HCT116 (cell line): ENCODE measurements around the gene DHX34. TPM values are rescaled to one million over a fixed set of nuclear protein-coding genes. Genes with fewer than 3 reads are reported as not detected.

Experiments used
- ATAC-seq: fragments of 200-7000 bp; cut with Tn5 transposase; 2 replicates; pipeline ENCODE4 v1.9.1; 2020; ENCODE audit warnings: mild to moderate bottlenecking, moderate library complexity
- BruUV-seq: library from RNA; stranded (reverse); fragments of 400-500 nt; replicated peaks from 2 replicates; lab custom pipeline; 2021; lab: Mats Ljungman, UMichigan
- CTCF ChIA-PET: fragments of 300-600 bp; sonication (Branson Sonifier 250); formaldehyde crosslinking; loops from one replicate; lab custom pipeline; 2021; ENCODE audit warnings: antibody characterized with exemption; lab: Charles Lee
- POLR2A ChIA-PET: fragments of 300-600, 350-600 bp; sonication (Branson Sonifier 250); formaldehyde crosslinking; loops from one replicate; lab custom pipeline; 2021; ENCODE audit warnings: antibody characterized with exemption; lab: Charles Lee
- RAD21 ChIA-PET, 2 experiments: fragments of 300-600 bp; sonication (Branson Sonifier 250); formaldehyde crosslinking; loops; one replicate each; lab custom pipeline; 2023; ENCODE audit warnings: low total read pairs in 2 of 2; ENCODE audit not compliant: uncharacterized antibody in 2 of 2, unreplicated experiment in 2 of 2, low non-redundant PET in 1 of 2; lab: Charles Lee
- DNase-seq: peaks from one replicate; pipeline ENCODE4 v3.0.0-alpha.2; 2010; ENCODE audit warnings: low read depth, low spot score
- H2AFZ ChIP-seq: fragments of 200-600 bp; shearing (Covaris generic), sonication (generic); 2 replicates; pipeline ENCODE4 v1.6.1; 2017; ENCODE audit warnings: low read depth, mixed run types, mixed read lengths, antibody characterized with exemption, low read length; ENCODE audit not compliant: poor library complexity, severe bottlenecking
- H3K27ac ChIP-seq: 2 replicates; pipeline ENCODE4 v1.5.1; 2012; ENCODE audit warnings: low read depth, low read length
- H3K27me3 ChIP-seq: fragments of 200-600 bp; sonication (generic); 2 replicates; pipeline ENCODE4 v1.6.1; 2016; ENCODE audit warnings: mixed run types, low read length, mixed read lengths; ENCODE audit not compliant: insufficient read depth
- H3K36me3 ChIP-seq, 2 experiments: fragments of 200-500 bp in 1 of 2; fragments of 200-600 bp in 1 of 2; sonication (Bioruptor generic) in 1 of 2; sonication (generic) in 1 of 2; 2 replicates each; pipeline versions ENCODE4 v1.5.1 to v1.6.1; 2014 to 2016; ENCODE audit warnings: low read length in 2 of 2, inconsistent platforms in 1 of 2, mixed read lengths in 1 of 2, mixed run types in 1 of 2; ENCODE audit not compliant: insufficient read depth in 2 of 2, control insufficient read depth in 1 of 2
- H3K4me1 ChIP-seq, 2 experiments: fragments of 200-600 bp in 1 of 2; sonication (generic) in 1 of 2; 2 replicates each; pipeline versions ENCODE4 v1.5.1 to v1.6.1; 2012 to 2017; ENCODE audit warnings: low read length in 2 of 2, inconsistent platforms in 1 of 2, mild to moderate bottlenecking in 1 of 2, mixed read lengths in 1 of 2, mixed run types in 1 of 2, moderate library complexity in 1 of 2; ENCODE audit not compliant: insufficient read depth in 2 of 2, control insufficient read depth in 1 of 2
- H3K4me2 ChIP-seq: fragments of 200-600 bp; sonication (generic); 2 replicates; pipeline ENCODE4 v1.6.1; 2017; ENCODE audit warnings: mixed run types, low read length, mixed read lengths
- H3K4me3 ChIP-seq, 2 experiments: fragments of 200-600 bp in 1 of 2; sonication (generic) in 1 of 2; replicated peaks in 1 of 2; 2 replicates each; pipeline ENCODE4 v1.5.1; 2011 to 2016; ENCODE audit warnings: low read length in 2 of 2, control low read depth in 1 of 2, low read depth in 1 of 2, mild to moderate bottlenecking in 1 of 2, mixed read lengths in 1 of 2, mixed run types in 1 of 2
- H3K79me2 ChIP-seq: fragments of 200-600 bp; sonication (generic); 2 replicates; pipeline ENCODE4 v1.6.1; 2017; ENCODE audit warnings: mild to moderate bottlenecking, mixed run types, low read length, moderate library complexity, mixed read lengths; ENCODE audit not compliant: insufficient read depth
- H3K9ac ChIP-seq: fragments of 200-600 bp; sonication (generic); 2 replicates; pipeline ENCODE4 v1.6.1; 2016; ENCODE audit warnings: low read length, mixed read lengths
- H3K9me2 ChIP-seq: fragments of 200-600 bp; sonication (generic), shearing (Covaris generic); 2 replicates; pipeline ENCODE4 v1.6.1; 2017; ENCODE audit warnings: mixed run types, mild to moderate bottlenecking, moderate library complexity; ENCODE audit not compliant: insufficient read depth
- H3K9me3 ChIP-seq, 2 experiments: fragments of 200-500 bp in 1 of 2; fragments of 200-600 bp in 1 of 2; sonication (Bioruptor generic) in 1 of 2; sonication (generic) in 1 of 2; 2 replicates each; pipeline ENCODE4 v1.6.1; 2014 to 2017; ENCODE audit warnings: low read length in 2 of 2, mixed read lengths in 2 of 2, inconsistent platforms in 1 of 2, low read depth in 1 of 2, mild to moderate bottlenecking in 1 of 2, mixed run types in 1 of 2, moderate library complexity in 1 of 2; ENCODE audit not compliant: control insufficient read depth in 1 of 2, insufficient read depth in 1 of 2
- H4K20me1 ChIP-seq: fragments of 200-600 bp; sonication (generic), shearing (Covaris generic); 2 replicates; pipeline ENCODE4 v1.6.1; 2017; ENCODE audit warnings: mixed run types, mild to moderate bottlenecking, moderate library complexity; ENCODE audit not compliant: insufficient read depth
- CBX3 ChIP-seq: IDR thresholded peaks from 2 replicates; pipeline ENCODE4 v1.6.1; 2012; ENCODE audit warnings: low read depth
- CTCF ChIP-seq, 3 experiments: fragments of 200-600 bp in 1 of 3; sonication (generic) in 1 of 3; IDR thresholded peaks in 2 of 3; conservative IDR thresholded peaks in 1 of 3; 2 replicates each; pipeline ENCODE4 v1.5.1; 2012 to 2017; ENCODE audit warnings: low read depth in 2 of 3, low read length in 2 of 3, antibody characterized with exemption in 1 of 3, borderline replicate concordance in 1 of 3, control low read depth in 1 of 3, mild to moderate bottlenecking in 1 of 3, mixed read lengths in 1 of 3, mixed run types in 1 of 3, moderate library complexity in 1 of 3; ENCODE audit not compliant: insufficient read depth in 1 of 3
- EZH2 ChIP-seq: fragments of 200-600 bp; sonication (generic); IDR thresholded peaks from 2 replicates; pipeline ENCODE4 v1.6.1; 2017; ENCODE audit warnings: antibody characterized with exemption, mixed run types
- FOSL1 ChIP-seq: IDR thresholded peaks from 2 replicates; pipeline ENCODE4 v1.6.1; 2012; ENCODE audit warnings: low read depth
- MAX ChIP-seq: IDR thresholded peaks from 2 replicates; pipeline ENCODE4 v1.6.1; 2012
- POLR2A ChIP-seq: IDR thresholded peaks from 2 replicates; pipeline ENCODE4 v1.7.0; 2011; ENCODE audit warnings: borderline replicate concordance; ENCODE audit not compliant: insufficient read depth, insufficient read length; ENCODE audit errors: extremely low read depth
- SP1 ChIP-seq: IDR thresholded peaks from 2 replicates; pipeline ENCODE4 v1.6.1; 2012; ENCODE audit warnings: low read depth
- TCF7L2 ChIP-seq: IDR thresholded peaks from 2 replicates; pipeline ENCODE4 v1.7.0; 2011; ENCODE audit warnings: borderline replicate concordance, inconsistent platforms; ENCODE audit not compliant: insufficient read depth, insufficient read length; ENCODE audit errors: extremely low read depth
- YY1 ChIP-seq: IDR thresholded peaks from 2 replicates; pipeline ENCODE4 v1.6.1; 2011; ENCODE audit warnings: low read length, low read depth, moderate library complexity, mild to moderate bottlenecking; ENCODE audit not compliant: insufficient replicate concordance; ENCODE audit errors: extremely low read depth
- ZFX ChIP-seq: fragments of 450-650 bp; IDR thresholded peaks from 2 replicates; pipeline ENCODE4 v1.6.1; 2017
- ZNF274 ChIP-seq: fragments of 200-500 bp; sonication (Bioruptor generic); IDR thresholded peaks from 2 replicates; pipeline ENCODE4 v1.6.1; 2014; ENCODE audit warnings: mild to moderate bottlenecking, low read depth, low read length, inconsistent platforms
- intact Hi-C: fragments of 100-400 bp; cut with micrococcal nuclease; formaldehyde crosslinking; loops from 2 replicates; pipeline ENCODE4 v1.10.0; 2022
- total RNA-seq: library from RNA; stranded (reverse); gene quantifications from one replicate; pipeline ENCODE4 v1.2.1, GENCODE V29; 2021; ENCODE audit not compliant: unreplicated experiment
- TF ChIP-seq, protein P1 (sequence below): IDR thresholded peaks from 2 replicates; pipeline ENCODE4 v1.6.1; 2012; ENCODE audit warnings: low read depth

The DHX34 gene
- total RNA-seq, 1 experiment from 2014 or later, result 30.5 TPM

GRCh38 chr19:47316513-47316912 lies 32.6 kb upstream of the DHX34 start:
- Histone ChIP-seq H3K9ac (no peak overlapping the region), H3K36me3 (no peaks in the 10 kb centered on the region), H3K9me3 (no peaks in the 10 kb centered on the region), H3K79me2 (no peaks in the 10 kb centered on the region), H3K4me3 (no peak overlapping the region), H2AFZ (no peak overlapping the region), H3K9me2 (no peaks in the 10 kb centered on the region), H3K27me3 (no peaks in the 10 kb centered on the region), H4K20me1 (no peaks in the 10 kb centered on the region), H3K27ac (no peak overlapping the region), H3K4me2 (no peak overlapping the region), H3K4me1 (peaks cover 12 to 21% of the 10 kb centered on the region in 2 experiments)
- DNase-seq (no peak), ATAC-seq (no peak)
- CTCF ChIA-PET, result interaction anchor here (4.3 kb wide), 1 partner anchor 32 kb away, joined by 23 read pairs; the partner anchor contains the start of gene DHX34
- TF ChIP-seq ZNF274, result no peak
- no peak for TF ChIP-seq SP1
- no peak for TF ChIP-seq CTCF (IDR thresholded peaks at IDR 0.05 in 2 of 3, conservative IDR thresholded peaks at IDR 0.05 in 1 of 3; ENCODE audit: borderline replicate concordance in 1 of 3, insufficient read depth in 1 of 3, low read depth in 2 of 3, low read length in 2 of 3)
- no peak for TF ChIP-seq MAX
- no peak for TF ChIP-seq CBX3
- TF ChIP-seq YY1, result no peak
- TF ChIP-seq TCF7L2, result no peak
- TF ChIP-seq ZFX, result no peak
- no peak for TF ChIP-seq POLR2A
- TF ChIP-seq, protein P1, sequence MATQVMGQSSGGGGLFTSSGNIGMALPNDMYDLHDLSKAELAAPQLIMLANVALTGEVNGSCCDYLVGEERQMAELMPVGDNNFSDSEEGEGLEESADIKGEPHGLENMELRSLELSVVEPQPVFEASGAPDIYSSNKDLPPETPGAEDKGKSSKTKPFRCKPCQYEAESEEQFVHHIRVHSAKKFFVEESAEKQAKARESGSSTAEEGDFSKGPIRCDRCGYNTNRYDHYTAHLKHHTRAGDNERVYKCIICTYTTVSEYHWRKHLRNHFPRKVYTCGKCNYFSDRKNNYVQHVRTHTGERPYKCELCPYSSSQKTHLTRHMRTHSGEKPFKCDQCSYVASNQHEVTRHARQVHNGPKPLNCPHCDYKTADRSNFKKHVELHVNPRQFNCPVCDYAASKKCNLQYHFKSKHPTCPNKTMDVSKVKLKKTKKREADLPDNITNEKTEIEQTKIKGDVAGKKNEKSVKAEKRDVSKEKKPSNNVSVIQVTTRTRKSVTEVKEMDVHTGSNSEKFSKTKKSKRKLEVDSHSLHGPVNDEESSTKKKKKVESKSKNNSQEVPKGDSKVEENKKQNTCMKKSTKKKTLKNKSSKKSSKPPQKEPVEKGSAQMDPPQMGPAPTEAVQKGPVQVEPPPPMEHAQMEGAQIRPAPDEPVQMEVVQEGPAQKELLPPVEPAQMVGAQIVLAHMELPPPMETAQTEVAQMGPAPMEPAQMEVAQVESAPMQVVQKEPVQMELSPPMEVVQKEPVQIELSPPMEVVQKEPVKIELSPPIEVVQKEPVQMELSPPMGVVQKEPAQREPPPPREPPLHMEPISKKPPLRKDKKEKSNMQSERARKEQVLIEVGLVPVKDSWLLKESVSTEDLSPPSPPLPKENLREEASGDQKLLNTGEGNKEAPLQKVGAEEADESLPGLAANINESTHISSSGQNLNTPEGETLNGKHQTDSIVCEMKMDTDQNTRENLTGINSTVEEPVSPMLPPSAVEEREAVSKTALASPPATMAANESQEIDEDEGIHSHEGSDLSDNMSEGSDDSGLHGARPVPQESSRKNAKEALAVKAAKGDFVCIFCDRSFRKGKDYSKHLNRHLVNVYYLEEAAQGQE, result no peak
- TF ChIP-seq EZH2, result no peak
- TF ChIP-seq FOSL1, result no peak
- intact Hi-C loops, result no loop called here
- RAD21 ChIA-PET, result interaction anchor here in 1 of 2 experiments (0.7 kb wide), 1 partner anchor 75 kb away, joined by 3 read pairs; no protein-coding TSS in a partner anchor
- POLR2A ChIA-PET, result interaction anchor here (1.6 kb wide), 1 partner anchor 60 kb away, joined by 3 read pairs; the partner anchor contains the start of gene CCDC9
- no TSS peak for BruUV-seq
